NCI-H69 (cell line): Measurements from ENCODE around the gene SYNPO.

Source experiments
- DNase-seq: peaks from one replicate; lab custom pipeline; 2025; lab: John Stamatoyannopoulos, UW

SYNPO gene

DNA sequence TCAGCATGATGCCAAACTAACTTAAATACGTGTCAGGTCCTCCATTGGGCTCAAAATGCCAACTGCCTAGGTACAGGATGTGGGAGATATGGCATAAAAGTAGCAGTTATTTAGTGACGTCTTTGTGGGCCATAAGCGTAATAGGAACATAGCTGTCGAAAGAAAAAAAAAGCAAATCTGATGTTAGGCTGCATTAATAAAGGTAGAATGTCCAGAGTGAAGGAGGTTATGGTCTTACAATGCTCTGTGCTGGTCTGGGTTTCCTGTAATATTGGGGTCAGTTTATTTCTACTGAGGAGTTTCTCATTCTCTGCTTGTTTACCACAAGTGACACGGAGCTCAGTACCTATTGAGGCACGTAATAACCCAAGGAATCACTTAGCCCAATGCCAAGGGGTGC lies 33.4 kb upstream of the SYNPO start:
- no peak for DNase-seq

DNA sequence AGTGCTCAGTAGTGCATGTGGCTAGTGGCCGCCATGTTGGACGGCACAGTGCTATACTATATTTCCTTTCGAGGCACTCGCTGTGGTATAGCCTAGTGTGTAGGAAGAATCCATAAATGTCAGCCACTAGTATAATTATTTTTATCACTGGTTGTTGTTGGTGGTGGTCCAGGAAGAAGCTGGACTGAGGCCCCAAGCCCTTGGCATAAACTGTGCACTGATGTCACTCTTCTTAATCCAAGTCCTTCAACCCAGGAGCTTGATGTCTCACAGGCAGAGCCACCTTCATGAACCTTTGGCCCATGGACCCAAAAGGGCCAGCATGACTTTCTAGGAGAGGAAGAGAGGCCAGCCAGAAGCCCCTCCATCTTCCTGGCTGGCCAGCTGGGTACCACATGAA lies 32.5 kb upstream of the SYNPO start:
- no peak for DNase-seq

DNA sequence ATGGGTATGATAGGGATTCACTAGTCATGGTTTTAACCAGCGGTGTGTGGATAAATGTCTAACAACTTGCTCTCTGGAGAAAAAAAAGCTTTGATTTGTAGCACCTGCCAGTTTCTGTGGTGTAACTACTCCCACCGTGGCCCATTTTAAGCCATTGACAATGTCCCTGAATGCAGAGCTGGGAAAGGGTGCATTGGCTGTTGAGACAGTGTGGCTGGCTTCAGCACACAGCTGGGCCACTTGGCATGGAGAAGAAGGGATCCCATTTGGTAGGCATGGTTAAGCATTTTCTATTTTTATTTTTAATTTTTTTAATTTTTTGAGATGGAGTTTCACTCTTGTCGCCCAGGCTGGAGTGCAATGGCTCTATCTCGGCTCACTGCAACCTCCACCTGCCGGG lies 31.5 kb upstream of the SYNPO start:
- no peak for DNase-seq

DNA sequence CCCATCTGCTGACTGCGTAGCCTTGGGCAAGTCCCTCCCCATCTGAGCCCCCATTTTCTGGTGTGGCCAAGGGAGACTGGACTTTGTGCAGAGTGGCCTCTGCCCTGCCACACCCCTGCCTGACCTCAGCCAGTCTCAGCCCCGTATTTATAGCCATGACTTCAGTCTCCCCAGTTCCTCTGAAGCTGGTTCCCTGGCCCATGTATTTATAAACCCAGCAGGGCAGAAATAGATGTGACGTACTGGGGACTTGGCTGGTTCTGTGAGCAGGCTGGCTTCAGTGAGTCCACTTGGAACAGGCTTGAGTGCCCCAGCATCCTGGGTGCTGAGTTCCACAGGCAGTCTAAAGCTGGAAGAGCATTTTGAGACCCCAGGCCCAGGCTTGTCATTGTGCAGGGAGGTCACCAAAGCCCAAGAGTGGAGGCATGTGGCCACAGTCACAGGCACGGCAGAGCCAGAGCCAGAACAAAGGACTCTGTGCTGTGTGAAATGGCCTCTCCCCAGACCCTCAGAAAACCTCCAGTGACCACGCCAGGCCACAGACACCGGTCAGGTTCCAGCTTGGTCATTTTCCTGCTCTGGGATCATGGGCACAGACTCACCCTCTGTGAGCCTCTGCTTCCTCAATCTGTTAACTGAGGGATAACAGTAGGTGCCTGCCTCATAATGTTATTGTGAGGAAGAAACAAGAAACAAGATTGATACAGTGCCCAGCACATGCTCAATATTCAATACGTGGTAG lies 30.4 kb upstream of the SYNPO start:
- peak; percentile 34 for DNase-seq

DNA sequence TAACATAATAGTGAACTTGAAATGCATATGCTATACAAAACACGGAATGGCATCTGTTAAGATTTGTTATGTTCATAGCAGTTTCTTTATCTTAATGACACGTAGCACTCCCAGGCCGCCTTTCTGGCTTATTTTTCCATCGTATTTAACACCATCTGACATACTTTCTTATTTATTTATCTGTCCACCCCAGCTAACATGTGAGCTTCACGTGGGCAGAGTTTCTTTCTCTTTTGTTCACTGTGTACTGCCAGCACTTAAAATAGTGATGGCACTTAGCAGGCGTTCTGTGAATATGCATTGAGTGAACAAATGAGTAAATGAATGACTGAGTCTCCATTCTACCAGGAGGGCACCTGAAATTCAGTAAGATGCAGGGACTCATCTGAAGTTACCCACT lies 29.4 kb upstream of the SYNPO start:
- DNase-seq, result no peak

DNA sequence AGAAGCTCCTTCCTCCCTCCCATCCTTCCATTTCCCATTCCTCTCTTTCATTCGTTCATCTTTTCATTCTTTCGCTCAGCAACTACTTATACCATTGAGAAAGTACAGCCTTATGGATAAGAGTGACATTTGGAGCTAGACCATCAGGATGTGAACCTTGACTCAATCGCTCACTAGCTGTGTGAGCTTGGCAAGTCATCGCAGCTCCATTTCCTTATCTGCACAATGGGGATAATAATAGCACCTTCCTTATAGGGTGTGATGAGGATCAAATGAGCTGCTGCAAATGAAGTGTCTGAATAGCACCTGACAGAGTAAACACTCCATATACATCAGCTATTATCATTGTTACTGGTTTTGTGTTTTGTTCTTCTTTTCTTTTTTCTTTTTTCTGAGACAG lies 28.1 kb upstream of the SYNPO start:
- DNase-seq, result peak; percentile 49

DNA sequence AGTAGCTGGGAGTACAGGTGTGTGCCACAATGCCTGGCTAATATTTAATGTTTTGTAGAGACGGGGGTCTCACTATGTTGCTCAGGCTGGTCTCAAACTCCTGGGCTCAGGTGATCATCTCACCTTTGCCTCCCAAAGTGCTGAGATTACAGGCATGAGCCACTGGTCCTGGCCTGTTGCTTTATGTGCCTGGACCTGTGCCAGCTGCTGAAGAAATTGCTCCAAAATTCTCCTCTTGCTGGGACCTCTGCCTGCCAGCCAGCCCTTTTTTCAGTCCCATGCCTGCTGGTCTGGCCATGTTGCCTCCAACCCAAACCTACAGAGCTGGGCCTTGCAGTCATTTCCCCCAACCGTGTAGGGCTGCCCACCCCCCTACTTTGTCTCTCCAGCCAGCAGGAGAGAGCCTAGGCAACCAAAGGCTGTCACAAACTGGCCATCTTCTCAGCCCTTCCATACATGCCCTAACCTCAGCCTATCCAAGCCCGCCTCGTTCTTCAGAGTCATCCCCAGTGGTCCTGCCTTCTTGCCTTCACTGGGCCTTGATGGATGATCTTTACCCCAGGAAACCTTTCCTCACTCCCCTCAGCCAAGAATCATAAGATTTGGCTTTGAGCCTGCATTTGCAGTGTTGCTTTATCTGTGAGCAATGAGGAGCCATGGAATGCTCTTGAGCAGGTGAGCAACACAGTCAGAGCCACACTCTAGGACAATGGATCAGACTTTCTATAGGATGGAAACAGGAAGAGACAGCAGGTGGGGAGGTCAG lies 27.4 kb upstream of the SYNPO start:
- DNase-seq, result no peak

DNA sequence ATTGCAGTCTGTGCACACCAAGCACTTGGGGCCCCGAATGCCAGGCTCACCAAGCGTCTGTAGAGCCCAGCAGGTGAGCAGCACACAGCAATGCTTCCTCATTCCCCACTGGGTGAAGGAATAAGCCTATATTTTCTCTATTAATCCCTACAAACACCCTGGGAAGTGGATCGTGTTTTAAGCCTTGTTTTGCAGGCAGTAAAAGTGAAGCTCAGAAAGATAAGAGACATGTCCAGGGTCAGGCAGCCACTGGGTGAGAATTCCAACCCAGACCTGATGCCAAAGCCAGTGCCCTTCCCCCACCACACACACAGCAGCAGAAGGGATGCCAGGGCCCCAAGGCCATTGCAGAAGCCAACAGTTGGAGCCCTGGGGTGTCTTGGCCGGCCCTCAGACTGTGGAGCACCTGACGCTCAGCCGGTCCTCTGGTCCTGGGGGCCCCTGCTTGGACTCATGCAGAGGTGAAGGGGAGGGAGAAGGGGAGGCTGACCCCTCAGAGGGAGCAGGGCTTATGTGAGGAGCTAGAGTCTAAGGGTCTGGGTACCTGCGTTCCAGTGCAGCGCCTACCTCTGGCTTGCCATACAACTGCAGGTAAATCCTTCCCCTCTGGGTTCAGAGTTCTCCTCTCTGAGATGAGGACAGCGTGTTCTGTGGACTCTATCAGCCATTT lies 26.3 kb upstream of the SYNPO start:
- DNase-seq, result peak; percentile 54

DNA sequence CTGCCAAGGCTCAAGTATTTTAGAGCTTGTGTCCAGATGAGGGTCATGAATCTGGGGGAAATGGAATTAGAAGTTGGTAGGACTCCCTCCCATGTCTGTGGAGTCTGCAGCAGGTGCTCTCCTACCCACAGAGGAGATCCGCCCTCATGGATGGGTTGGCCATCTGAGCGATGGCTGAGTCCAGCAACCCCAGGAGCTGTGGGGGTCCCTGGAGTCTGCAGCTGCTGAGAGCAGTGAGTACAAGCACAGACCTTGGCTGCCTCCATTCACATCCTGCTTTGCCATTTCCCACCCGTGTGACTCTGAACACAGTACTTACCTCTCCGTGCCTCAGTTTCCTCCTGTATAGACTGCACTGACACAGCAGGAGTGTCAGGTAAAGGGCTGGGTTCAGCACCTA lies 25.8 kb upstream of the SYNPO start:
- DNase-seq, result no peak

DNA sequence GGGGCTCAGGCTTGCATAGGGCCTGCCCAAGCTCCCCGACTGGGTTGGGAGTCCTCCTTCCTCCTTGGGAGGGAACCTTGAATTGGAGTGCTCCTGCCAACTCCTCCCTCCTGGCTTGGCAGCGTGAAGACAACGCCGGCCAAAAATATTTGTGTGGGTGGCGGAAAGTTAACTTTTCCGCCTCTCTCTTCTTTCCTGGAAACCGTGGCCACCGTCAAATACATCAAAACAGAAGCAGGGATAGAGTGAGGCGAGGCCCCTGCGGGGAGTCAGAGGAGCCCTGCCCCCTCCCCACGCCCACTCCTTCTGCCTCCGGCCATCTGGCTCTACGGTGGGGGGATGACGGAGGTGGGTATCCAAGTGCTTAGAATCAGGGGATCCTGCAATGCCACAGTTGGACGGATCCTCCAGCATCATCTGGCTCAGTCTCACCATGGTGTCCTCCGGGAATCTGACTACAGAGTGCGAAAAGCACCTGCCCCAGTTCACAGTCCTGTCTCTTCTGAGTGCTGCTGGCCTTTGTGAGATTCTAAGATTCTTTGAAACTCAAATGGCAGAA lies 25.2 kb upstream of the SYNPO start:
- peak; percentile 70 for DNase-seq

DNA sequence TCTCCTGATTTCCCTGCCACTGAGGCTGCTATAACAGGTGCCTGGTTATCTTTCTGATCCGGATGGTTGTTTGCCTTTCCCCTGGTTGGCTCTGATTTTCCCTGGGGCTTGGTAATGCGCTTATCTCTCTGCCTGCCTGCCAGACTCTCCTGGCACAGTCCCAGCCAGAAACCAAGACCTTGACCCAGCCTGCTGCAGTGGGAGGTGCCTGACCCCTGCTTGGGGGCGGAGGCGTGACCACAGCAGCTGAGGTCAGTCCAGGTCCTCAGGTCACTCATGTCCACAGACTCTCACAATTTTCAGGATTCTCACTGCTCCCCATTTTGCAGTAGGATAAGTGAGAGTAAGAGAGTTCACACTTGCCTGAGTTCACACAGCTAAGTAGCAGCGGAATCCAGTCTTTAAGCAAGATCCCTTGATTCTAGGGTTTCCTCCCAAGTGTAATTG lies 24.4 kb upstream of the SYNPO start:
- peak; percentile 83 for DNase-seq

DNA sequence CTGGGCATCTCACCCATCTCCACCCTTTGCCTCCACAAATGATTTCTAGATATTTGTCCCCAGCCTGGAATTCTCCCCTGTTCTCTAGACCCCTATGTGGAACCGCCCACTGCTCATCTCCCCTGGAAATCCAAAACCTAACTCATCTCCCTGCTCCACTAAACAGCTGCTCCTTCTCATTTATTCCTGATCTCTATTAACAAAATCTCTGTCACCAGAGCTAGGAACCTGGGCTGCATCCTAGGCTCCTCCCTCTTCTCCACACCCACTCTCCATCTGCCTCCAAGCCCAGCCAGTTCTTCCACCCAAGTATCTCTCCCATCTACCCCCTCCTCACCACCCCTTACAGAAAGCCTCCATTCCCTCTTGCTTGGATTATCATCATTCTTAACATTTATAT lies 24.0 kb upstream of the SYNPO start:
- DNase-seq, result peak; percentile 83

DNA sequence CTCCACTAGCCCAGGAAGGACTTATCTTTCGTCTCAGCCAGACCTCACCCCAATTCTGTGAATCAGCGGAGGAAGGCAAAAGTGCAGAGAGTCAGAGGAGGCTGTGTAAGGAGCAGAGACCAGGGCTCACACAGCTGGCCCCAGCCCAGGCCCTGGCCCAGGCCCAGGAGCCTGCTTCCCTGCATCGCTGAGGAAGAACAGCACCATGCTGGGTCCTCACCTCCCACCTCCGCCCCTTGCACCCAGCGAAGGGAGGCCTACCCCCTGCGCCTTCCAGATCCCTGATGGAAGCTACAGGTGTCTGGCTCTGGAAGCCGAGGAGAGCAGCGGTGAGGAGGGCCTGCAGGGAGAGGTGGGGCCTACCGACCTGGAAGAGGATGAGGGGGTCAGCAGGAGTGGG lies 22.3 kb upstream of the SYNPO start:
- DNase-seq, result no peak

DNA sequence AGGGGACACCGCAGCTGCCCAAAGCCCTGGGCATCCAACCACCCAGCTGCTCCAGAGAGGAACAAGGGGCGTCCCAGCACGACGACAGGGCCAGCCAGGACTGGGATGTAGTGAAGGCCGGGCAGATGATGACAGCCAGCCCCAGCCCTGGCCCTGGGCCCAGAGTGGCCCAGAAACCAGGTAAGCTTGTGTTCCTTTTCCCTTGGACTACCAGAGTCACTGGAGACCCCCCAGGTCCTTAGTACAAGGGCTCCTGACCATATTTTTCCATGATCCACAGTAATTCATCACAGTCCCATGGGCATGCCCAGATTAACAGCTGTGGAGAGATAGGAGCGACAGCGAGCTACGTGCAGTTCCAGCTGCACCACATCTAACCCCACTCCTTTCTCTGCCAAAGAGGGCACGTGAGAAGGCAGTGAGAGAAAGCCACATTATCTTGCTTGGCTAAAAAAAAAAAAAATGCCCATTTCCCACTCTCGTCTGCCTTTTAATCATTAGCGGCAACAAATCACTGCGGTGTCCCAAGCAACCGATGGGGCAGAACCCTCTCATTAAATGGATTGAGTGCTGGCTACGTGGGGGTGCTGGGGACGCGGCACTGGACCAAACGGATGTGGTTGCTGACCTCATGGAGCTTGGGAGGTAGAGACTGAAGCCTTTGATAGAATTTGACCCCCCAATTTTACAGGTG lies 21.7 kb upstream of the SYNPO start:
- no peak for DNase-seq

DNA sequence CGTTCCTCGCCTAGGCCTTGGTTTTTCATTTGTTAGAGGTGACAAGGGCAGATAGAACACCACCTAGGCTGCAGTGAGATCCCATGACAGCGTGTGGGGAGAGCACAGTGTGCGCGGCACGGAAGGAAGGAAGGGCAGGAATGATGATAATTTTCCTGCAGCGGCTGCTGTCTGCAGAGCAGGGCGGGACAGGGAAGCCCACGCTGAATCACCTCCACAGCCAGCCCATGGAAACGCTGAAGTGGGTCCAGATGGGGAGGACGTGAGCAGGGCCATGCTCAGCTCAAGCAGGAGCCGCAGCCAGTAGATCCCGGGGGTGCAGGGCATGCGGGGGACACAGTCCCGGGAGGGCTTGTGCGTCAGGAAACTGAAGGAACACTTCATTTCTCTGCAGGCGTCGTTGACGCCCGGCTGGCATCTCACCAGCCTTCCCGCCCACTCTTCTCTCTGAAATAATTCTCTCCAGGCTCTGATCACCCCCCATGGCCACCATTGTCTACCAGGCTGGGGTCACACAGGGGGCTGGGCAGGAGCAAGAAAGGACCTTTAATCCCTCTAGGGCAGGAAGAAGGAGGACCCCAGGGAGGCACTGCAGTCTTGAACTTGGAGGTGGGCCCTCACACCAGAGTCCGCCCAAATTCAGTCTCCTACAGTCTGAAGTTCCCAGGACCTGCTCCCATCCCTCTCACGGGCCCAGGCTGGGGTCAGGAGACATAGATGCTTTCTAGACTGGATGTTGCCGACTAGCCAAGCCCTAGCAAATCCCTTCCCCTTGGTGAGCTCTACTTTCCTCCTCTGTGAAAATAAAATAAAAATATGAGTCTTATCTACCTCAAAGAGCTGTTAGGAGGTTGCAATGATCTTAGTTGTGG lies 20.9 kb upstream of the SYNPO start:
- DNase-seq, result peak; percentile 50

DNA sequence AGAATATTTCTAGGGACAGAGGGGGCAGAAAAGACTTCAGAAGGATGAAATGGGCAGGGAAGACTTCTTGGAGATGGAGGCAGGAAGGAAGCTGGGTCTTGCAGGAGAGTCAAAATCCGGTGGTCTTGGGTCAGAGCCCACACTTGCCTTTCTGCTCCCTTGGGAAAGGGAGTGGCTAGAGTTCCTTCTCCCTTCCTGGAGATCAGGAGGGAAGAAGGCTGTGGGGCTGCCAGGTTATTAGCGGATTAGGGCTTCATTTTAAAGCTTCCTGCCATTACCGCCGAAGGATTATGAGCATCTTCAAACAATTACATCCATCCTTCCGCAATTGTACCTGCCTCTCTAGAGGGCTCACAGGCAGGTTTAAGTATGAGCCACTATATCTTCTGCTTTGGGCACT lies 19.2 kb upstream of the SYNPO start:
- DNase-seq, result peak; percentile 37

DNA sequence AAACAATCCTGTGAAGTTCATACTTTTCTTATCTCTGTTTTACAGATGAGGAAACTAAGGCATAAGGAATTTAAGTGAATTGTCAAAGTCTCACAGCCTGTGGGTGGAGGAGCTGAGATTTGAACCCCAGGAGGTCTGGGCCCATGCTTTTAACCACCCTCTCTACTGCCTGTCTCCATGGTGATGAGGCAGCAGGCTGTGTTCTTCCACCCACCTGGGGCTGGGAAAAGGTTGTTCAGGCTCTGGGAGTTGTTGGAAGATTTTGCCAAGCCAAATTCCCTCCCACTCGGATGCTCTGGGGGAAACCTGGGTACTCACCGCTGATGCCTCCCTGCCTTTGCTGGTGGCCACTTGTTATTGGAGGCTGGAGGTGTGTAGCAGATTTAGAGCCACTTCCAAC lies 18.3 kb upstream of the SYNPO start:
- DNase-seq, result peak; percentile 91

DNA sequence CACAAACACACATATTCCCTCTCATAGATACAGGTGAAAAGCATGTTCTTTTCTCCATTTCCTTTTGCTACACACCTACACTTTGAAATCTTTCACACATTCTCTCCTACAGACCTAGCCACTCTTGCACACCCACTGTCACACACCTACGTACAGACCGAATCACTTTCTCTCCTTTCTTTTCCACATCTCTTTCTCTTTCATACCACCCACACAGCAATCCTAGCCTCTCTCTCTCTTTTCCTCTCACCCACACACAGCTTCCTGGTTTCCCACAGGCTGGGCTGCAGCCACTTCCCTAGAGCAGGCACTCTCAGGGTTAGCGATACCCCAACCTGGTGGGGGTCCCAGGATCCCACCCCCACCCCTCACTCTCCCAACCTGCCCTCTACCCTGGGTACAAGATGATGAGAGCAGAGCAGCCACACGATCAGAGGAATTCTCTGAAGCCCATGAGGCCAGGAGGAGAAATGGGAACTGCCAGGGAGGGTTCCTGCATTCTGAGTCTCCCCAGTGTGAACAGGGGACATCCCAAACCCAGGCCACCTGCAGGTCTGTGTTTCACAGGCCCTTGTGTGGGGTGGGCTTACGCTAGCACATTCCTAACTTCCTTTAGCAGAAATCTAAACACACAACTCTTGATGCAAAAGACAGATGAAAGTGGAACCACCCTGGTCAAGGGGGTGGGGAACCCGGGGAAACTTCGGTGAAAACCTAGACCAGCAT lies 17.1 kb upstream of the SYNPO start:
- DNase-seq, result no peak

DNA sequence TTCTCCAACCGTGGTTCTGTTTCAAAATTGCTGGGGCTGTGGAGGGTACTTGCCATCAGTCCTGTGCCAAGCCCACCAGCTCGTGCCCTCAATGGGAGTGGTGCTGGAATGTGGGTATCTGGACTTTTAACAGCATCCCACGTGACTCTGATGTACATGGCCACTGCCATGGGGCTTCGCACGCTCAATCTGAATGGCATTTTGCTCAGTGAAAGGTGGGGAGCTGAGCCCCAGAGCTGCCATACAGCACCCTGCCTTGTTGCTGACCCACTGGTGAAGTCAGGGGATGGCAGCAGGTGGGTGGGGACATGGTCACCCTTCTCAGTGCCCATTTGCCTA lies 16.6 kb upstream of the SYNPO start:
- no peak for DNase-seq

DNA sequence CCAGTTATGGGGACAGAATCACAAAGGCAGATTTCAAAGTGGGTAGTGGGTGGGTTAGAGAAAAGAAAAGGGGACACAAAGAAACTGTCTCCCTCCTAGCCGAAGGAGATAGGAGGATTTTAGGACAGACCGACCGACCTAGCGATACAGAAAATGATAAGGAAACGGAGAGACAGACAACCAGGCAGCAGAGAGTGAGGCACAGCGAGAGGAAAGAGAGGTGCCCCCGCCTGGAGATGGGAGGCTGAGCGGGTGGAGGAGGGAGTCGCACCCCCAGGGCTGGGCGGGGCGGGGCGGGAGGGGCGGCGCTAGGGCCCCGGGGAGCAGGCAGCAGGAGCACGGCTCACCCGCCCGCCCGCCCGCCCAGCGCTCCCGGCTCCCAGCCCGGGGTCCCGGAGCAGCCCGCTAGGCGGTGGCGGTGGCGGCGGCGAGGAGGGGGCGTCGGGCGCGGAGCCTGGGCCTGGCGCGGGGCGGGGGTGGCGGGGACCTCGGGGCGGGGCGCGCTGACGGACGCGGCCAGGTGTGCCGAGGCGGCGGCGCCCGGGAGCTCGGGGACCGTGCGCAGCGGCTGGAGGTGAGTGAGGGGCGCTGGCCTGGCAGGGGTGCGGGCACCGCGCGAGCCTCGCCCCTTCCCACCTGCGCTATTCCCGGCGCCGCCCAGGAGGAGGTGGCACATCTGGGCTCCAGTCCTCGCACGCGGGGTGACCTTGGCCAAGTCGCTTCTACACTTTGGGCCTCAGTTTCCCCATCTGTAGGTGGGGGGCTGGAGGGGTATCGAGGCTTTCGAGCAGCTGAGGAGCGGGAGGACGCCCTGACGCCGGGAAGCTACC lies 15.9 kb upstream of the SYNPO start:
- peak; percentile 70 for DNase-seq
